MM.1S (cell line): Measurements from ENCODE around the gene CEACAM4.
"Not testable (repeated sequence)": the region's sequence is repeated elsewhere in the genome, so short reads cannot be mapped to it uniquely, and the experiment has no call there.

ENCODE experiments used
- DNase-seq: peaks from one replicate; pipeline ENCODE4 v3.0.0-alpha.2; 2015
- H2AFZ ChIP-seq: fragments of 300-600 bp; sonication (generic); 2 replicates; pipeline ENCODE4 v1.6.0; 2016; ENCODE audit warnings: antibody characterized with exemption, low read length
- H3F3A ChIP-seq: fragments of 300-600 bp; sonication (generic); 2 replicates; pipeline ENCODE4 v1.6.1; 2016; ENCODE audit warnings: mild to moderate bottlenecking, antibody characterized with exemption, low read length, moderate library complexity, mixed read lengths; ENCODE audit not compliant: insufficient read depth
- H3K27ac ChIP-seq: fragments of 300-600 bp; sonication (generic); 2 replicates; pipeline ENCODE4 v1.5.1; 2016; ENCODE audit warnings: mild to moderate bottlenecking, low read length
- H3K27me3 ChIP-seq: fragments of 300-600 bp; sonication (generic); replicated peaks from 2 replicates; pipeline ENCODE4 v1.6.0; 2016; ENCODE audit warnings: low read length; ENCODE audit not compliant: insufficient read depth
- H3K36me3 ChIP-seq: fragments of 300-600 bp; sonication (generic); replicated peaks from 2 replicates; pipeline ENCODE4 v1.6.1; 2016; ENCODE audit warnings: mild to moderate bottlenecking, low read length, mixed read lengths; ENCODE audit not compliant: insufficient read depth
- H3K4me1 ChIP-seq: fragments of 300-600 bp; sonication (generic); 2 replicates; pipeline ENCODE4 v1.6.1; 2016; ENCODE audit warnings: low read length, mixed read lengths
- H3K4me2 ChIP-seq: fragments of 300-600 bp; sonication (generic); 2 replicates; pipeline ENCODE4 v1.6.0; 2016; ENCODE audit warnings: low read depth, low read length
- H3K4me3 ChIP-seq: fragments of 300-600 bp; sonication (generic); 2 replicates; pipeline ENCODE4 v1.5.1; 2016; ENCODE audit warnings: low read length, mixed read lengths
- H3K79me2 ChIP-seq: fragments of 300-600 bp; sonication (generic); 2 replicates; pipeline ENCODE4 v1.6.1; 2016; ENCODE audit warnings: mixed run types, low read length, mixed read lengths
- H3K9ac ChIP-seq: fragments of 300-600 bp; sonication (generic); 2 replicates; pipeline ENCODE4 v1.6.1; 2016; ENCODE audit warnings: low read length, mixed read lengths
- H3K9me2 ChIP-seq: fragments of 300-600 bp; sonication (generic); replicated peaks from 2 replicates; pipeline ENCODE4 v1.6.1; 2016; ENCODE audit warnings: mild to moderate bottlenecking, low read length, mixed read lengths; ENCODE audit not compliant: insufficient read depth
- H3K9me3 ChIP-seq: fragments of 300-600 bp; sonication (generic); replicated peaks from 2 replicates; pipeline ENCODE4 v1.6.1; 2016; ENCODE audit warnings: mild to moderate bottlenecking, low read length, mixed read lengths; ENCODE audit not compliant: insufficient read depth
- H4K20me1 ChIP-seq: fragments of 300-600 bp; sonication (generic); 2 replicates; pipeline ENCODE4 v1.6.1; 2016; ENCODE audit warnings: mild to moderate bottlenecking, low read length, moderate library complexity, mixed read lengths; ENCODE audit not compliant: insufficient read depth
- EZH2 ChIP-seq: fragments of 300-600 bp; sonication (generic); optimal IDR thresholded peaks from 2 replicates; pipeline ENCODE3; 2017; ENCODE audit warnings: low read depth, mild to moderate bottlenecking, antibody characterized with exemption, low read length, mixed read lengths
- EZH2phosphoT487 ChIP-seq: fragments of 300-600 bp; sonication (generic); IDR thresholded peaks from 2 replicates; pipeline ENCODE4 v1.6.1; 2018; ENCODE audit warnings: antibody characterized with exemption, low read length
- TF ChIP-seq, protein P1 (sequence below): fragments of 300-600 bp; sonication (generic); IDR thresholded peaks from 2 replicates; pipeline ENCODE4 v1.5.1; 2016; ENCODE audit warnings: antibody characterized with exemption, low read length, mixed read lengths

CEACAM4 gene

GRCh38 chr19:41584931-41585330, 41.9 kb downstream of the CEACAM4 start:
- Histone ChIP-seq H3K36me3 (peaks cover 6% of the 10 kb centered on the region), H3K9ac (no peak overlapping the region), H3K4me2 (no peak overlapping the region), H3K9me2 (no peaks in the 10 kb centered on the region), H3K4me3 (no peak overlapping the region), H3K79me2 (no peaks in the 10 kb centered on the region), H2AFZ (no peak overlapping the region), H3K27ac (no peak overlapping the region), H4K20me1 (no peaks in the 10 kb centered on the region), H3K27me3 (no peaks in the 10 kb centered on the region), H3K9me3 (no peaks in the 10 kb centered on the region), H3K4me1 (no peaks in the 10 kb centered on the region), H3F3A (no peaks in the 10 kb centered on the region)
- TF ChIP-seq, protein P1, sequence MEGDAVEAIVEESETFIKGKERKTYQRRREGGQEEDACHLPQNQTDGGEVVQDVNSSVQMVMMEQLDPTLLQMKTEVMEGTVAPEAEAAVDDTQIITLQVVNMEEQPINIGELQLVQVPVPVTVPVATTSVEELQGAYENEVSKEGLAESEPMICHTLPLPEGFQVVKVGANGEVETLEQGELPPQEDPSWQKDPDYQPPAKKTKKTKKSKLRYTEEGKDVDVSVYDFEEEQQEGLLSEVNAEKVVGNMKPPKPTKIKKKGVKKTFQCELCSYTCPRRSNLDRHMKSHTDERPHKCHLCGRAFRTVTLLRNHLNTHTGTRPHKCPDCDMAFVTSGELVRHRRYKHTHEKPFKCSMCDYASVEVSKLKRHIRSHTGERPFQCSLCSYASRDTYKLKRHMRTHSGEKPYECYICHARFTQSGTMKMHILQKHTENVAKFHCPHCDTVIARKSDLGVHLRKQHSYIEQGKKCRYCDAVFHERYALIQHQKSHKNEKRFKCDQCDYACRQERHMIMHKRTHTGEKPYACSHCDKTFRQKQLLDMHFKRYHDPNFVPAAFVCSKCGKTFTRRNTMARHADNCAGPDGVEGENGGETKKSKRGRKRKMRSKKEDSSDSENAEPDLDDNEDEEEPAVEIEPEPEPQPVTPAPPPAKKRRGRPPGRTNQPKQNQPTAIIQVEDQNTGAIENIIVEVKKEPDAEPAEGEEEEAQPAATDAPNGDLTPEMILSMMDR = no peak
- TF ChIP-seq EZH2 (no peak), EZH2phosphoT487 (no peak)
- DNase-seq = no peak

- Histone ChIP-seq H3K27ac (no peak overlapping the region), H3K9ac (no peak overlapping the region), H3K36me3 (peaks cover 11% of the 10 kb centered on the region), H4K20me1 (no peaks in the 10 kb centered on the region), H3K4me2 (no peak overlapping the region), H3K9me3 (no peaks in the 10 kb centered on the region), H3K27me3 (no peaks in the 10 kb centered on the region), H3K4me3 (no peak overlapping the region), H3K79me2 (no peaks in the 10 kb centered on the region), H2AFZ (no peak overlapping the region), H3K9me2 (no peaks in the 10 kb centered on the region), H3K4me1 (no peaks in the 10 kb centered on the region), H3F3A (no peaks in the 10 kb centered on the region)
- no peak for DNase-seq
- TF ChIP-seq EZH2 (no peak), EZH2phosphoT487 (no peak)
- TF ChIP-seq, protein P1 = no peak
These were observed 42.5 kb downstream of the CEACAM4 start for GRCh38 chr19:41584260-41584810.

DNA sequence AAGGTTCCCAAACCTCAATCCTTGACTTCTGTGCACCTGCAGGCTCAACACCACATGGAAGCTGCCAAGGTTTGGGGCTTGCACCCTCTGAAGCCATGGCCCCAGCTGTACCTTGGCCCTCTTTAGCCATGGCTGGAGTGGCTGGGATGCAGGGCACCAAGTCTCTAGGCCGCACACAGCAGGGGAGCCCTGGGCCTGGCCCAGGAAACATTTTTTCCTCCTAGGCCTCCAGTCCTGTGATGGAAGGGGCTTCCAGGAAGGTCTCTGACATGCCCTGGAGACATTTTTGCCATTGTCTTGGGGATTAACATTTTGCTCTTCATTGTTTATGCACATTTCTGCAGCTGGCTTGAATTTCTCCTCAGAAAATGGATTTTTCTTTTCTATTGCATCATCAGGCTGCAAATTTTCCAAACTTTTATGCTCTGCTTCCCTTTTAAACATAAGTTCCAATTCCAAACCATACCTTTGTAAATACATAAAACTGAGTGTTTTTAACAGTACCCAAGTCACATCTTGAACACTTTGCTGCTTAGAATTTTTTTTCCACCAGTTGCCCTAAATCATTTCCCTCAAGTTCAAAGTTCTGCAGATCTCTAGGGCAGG, 44.2 kb downstream of the CEACAM4 start:
- not testable (repeated sequence) for H3K27me3 ChIP-seq, DNase-seq, H3K27ac ChIP-seq, H3K4me1 ChIP-seq, H3F3A ChIP-seq, H3K4me2 ChIP-seq, H3K9me2 ChIP-seq, H2AFZ ChIP-seq, H3K9ac ChIP-seq, H3K79me2 ChIP-seq, H4K20me1 ChIP-seq, H3K9me3 ChIP-seq, H3K4me3 ChIP-seq
- peaks cover 11% of the 10 kb centered on the region for H3K36me3 ChIP-seq

DNA sequence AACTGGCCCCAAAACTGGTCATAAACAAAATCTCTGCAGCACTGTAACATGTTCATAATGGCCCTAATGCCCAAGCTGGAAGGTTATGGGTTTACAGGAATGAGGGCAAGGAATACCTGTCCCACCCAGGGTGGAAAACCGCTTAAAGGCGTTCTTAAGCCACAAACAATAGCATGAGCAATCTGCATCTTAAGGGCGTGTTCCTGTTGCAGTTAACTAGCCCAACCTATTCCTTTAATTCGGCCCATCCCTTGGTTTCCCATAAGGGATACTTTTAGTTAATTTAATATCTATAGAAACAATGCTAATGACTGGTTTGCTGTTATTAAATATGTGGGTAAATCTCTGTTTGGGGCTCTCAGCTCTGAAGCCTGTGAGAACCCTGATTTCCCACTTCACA, 45.8 kb downstream of the CEACAM4 start:
- not testable (repeated sequence) for H3K27ac ChIP-seq, H4K20me1 ChIP-seq, DNase-seq, H2AFZ ChIP-seq, H3F3A ChIP-seq, H3K27me3 ChIP-seq, H3K4me2 ChIP-seq, H3K9me2 ChIP-seq, H3K4me1 ChIP-seq, H3K79me2 ChIP-seq, H3K9me3 ChIP-seq, H3K4me3 ChIP-seq, H3K9ac ChIP-seq
- peaks cover 11% of the 10 kb centered on the region for H3K36me3 ChIP-seq
